Measurements from ENCODE around the gene TRPM4.
"Not testable (repeated sequence)": the region's sequence is repeated elsewhere in the genome, so short reads cannot be mapped to it uniquely, and the experiment has no call there.

TRPM4 gene

DNA sequence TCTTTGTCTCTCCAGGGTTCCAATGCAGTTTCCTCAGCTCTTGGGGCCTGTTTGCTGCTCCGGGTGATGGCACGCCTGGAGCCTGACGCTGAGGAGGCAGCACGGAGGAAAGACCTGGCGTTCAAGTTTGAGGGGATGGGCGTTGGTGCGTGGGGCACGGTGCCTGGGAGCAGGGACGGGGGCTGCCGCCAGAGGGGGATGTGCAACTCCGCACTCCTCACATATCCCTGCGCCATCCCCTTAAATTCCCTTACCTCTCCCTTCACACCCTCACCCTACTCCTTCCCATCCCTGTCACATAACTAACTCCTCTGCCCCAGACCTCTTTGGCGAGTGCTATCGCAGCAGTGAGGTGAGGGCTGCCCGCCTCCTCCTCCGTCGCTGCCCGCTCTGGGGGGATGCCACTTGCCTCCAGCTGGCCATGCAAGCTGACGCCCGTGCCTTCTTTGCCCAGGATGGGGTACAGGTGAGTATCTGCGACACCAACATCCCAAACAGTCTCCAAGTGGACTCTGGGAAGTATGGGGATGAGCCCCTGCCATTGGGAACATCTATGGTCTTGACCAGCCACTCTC, 31.1 kb downstream of the TRPM4 start:
- no peak overlapping the region for H3K27ac ChIP-seq (ENCODE audit: low read depth in 2 of 2, low read length in 2 of 2)
- no peaks in the 10 kb centered on the region for H3K9me3 ChIP-seq (ENCODE audit: control insufficient read depth in 2 of 2, low read length in 2 of 2)
- peaks cover 50 to 67% of the 10 kb centered on the region in 2 donors for H3K36me3 ChIP-seq (ENCODE audit: control insufficient read depth in 2 of 2, insufficient read depth in 2 of 2, low read length in 2 of 2)

DNA sequence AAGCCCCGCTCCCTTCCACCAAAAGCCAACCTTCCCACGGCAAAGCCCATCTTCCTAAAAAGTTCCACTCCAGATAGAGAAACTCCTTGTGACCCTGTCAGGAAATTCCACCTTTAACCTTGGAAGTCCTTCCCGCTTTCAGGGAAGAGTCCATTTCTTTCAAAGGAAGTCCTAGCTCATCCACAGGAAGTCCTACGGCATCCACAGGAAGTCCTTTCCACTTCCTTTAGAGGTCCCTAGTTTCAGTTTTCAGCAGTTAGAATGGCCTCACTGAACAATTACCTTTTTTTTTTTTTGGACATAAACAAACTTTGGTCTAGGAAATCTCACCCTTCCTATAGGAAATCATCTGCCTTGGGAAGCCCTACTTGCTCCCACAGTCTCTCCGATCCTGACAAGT, 31.7 kb downstream of the TRPM4 start:
- no peak overlapping the region for H3K27ac ChIP-seq (ENCODE audit: low read depth in 2 of 2, low read length in 2 of 2)
- no peak overlapping the region for H3K9ac ChIP-seq (ENCODE audit: low read depth in 1 of 2, low read length in 2 of 2)
- peaks cover 3 to 5% of the 10 kb centered on the region in 2 donors for H3K4me1 ChIP-seq (ENCODE audit: control insufficient read depth in 2 of 2, insufficient read depth in 2 of 2, low read length in 2 of 2)
- H3K36me3 ChIP-seq (ENCODE audit: control insufficient read depth in 2 of 2, insufficient read depth in 2 of 2, low read length in 2 of 2) = peaks cover 54 to 71% of the 10 kb centered on the region in 2 donors
- H3K9me3 ChIP-seq (ENCODE audit: control insufficient read depth in 2 of 2, low read length in 2 of 2) = no peaks in the 10 kb centered on the region
- H3K4me3 ChIP-seq (ENCODE audit: low read length in 2 of 2) = no peak overlapping the region
- no peaks in the 10 kb centered on the region for H3K27me3 ChIP-seq (ENCODE audit: control insufficient read depth in 2 of 2, insufficient read depth in 2 of 2, low read length in 2 of 2)

More for the DNA sequence above, 31.1 kb downstream of the TRPM4 start:
- Histone ChIP-seq H3K9ac (ENCODE audit: low read depth in 1 of 2, low read length in 2 of 2) (no peak overlapping the region), H3K4me1 (ENCODE audit: control insufficient read depth in 2 of 2, insufficient read depth in 2 of 2, low read length in 2 of 2) (no peaks in the 10 kb centered on the region), H3K4me3 (ENCODE audit: low read length in 2 of 2) (no peak overlapping the region), H3K27me3 (ENCODE audit: control insufficient read depth in 2 of 2, insufficient read depth in 2 of 2, low read length in 2 of 2) (no peaks in the 10 kb centered on the region)

- H3K36me3 ChIP-seq (ENCODE audit: control insufficient read depth in 2 of 2, insufficient read depth in 2 of 2, low read length in 2 of 2) = peaks cover 52 to 64% of the 10 kb centered on the region in 2 donors
- H3K9ac ChIP-seq (ENCODE audit: low read depth in 1 of 2, low read length in 2 of 2) = no peak overlapping the region
- no peak overlapping the region for H3K4me3 ChIP-seq (ENCODE audit: low read length in 2 of 2)
- peaks cover 8 to 10% of the 10 kb centered on the region in 2 donors for H3K4me1 ChIP-seq (ENCODE audit: control insufficient read depth in 2 of 2, insufficient read depth in 2 of 2, low read length in 2 of 2)
- no peak overlapping the region for H3K27ac ChIP-seq (ENCODE audit: low read depth in 2 of 2, low read length in 2 of 2)
- no peaks in the 10 kb centered on the region for H3K27me3 ChIP-seq (ENCODE audit: control insufficient read depth in 2 of 2, insufficient read depth in 2 of 2, low read length in 2 of 2)
- no peaks in the 10 kb centered on the region for H3K9me3 ChIP-seq (ENCODE audit: control insufficient read depth in 2 of 2, low read length in 2 of 2)
Observed at GRCh38 chr19:49190781-49191180, 33.2 kb downstream of the TRPM4 start.

DNA sequence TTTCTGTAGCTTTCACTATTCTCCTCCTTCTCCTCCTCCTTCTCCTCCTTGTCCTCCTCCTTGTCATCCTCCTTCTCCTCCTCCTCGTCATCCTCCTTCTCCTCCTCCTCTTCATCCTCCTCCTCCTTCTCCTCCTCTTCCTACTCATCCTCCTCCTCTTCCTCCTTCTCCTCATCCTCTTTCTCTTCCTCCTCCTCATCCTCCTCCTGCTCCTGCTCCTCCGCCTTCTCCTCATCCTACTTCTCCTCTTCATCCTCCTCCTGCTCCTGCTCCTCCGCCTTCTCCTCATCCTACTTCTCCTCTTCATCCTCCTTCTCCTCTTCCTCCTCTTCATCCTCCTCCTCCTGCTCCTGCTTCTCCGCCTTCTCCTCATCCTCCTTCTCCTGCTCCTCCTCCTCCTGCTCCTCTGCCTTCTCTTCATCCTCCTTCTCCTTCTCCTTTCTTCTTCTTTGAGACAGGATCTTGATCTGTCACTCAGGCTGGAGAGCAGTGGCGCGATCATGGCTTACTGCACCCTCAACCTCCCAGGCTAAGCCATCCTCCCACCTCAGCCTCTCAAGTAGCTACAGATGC, 36.3 kb downstream of the TRPM4 start:
- Histone ChIP-seq H3K4me1 (ENCODE audit: control insufficient read depth in 2 of 2, insufficient read depth in 2 of 2, low read length in 2 of 2) (peaks cover 24 to 31% of the 10 kb centered on the region in 2 donors), H3K9ac (ENCODE audit: low read depth in 1 of 2, low read length in 2 of 2) (no peak overlapping the region), H3K27me3 (ENCODE audit: control insufficient read depth in 2 of 2, insufficient read depth in 2 of 2, low read length in 2 of 2) (no peaks in the 10 kb centered on the region), H3K9me3 (ENCODE audit: control insufficient read depth in 2 of 2, low read length in 2 of 2) (no peaks in the 10 kb centered on the region), H3K36me3 (ENCODE audit: control insufficient read depth in 2 of 2, insufficient read depth in 2 of 2, low read length in 2 of 2) (peaks cover 40 to 48% of the 10 kb centered on the region in 2 donors), H3K27ac (ENCODE audit: low read depth in 2 of 2, low read length in 2 of 2) (no peak overlapping the region), H3K4me3 (ENCODE audit: low read length in 2 of 2) (no peak overlapping the region)

GRCh38 chr19:49194408-49194807, 36.8 kb downstream of the TRPM4 start:
- H3K27ac ChIP-seq (ENCODE audit: low read depth in 2 of 2, low read length in 2 of 2) = no peak overlapping the region
- H3K9me3 ChIP-seq (ENCODE audit: control insufficient read depth in 2 of 2, low read length in 2 of 2) = no peaks in the 10 kb centered on the region
- no peak overlapping the region for H3K9ac ChIP-seq (ENCODE audit: low read depth in 1 of 2, low read length in 2 of 2)
- no peaks in the 10 kb centered on the region for H3K27me3 ChIP-seq (ENCODE audit: control insufficient read depth in 2 of 2, insufficient read depth in 2 of 2, low read length in 2 of 2)
- no peak overlapping the region for H3K4me3 ChIP-seq (ENCODE audit: low read length in 2 of 2)
- H3K4me1 ChIP-seq (ENCODE audit: control insufficient read depth in 2 of 2, insufficient read depth in 2 of 2, low read length in 2 of 2) = peaks cover 24 to 33% of the 10 kb centered on the region in 2 donors
- peaks cover 36 to 43% of the 10 kb centered on the region in 2 donors for H3K36me3 ChIP-seq (ENCODE audit: control insufficient read depth in 2 of 2, insufficient read depth in 2 of 2, low read length in 2 of 2)

DNA sequence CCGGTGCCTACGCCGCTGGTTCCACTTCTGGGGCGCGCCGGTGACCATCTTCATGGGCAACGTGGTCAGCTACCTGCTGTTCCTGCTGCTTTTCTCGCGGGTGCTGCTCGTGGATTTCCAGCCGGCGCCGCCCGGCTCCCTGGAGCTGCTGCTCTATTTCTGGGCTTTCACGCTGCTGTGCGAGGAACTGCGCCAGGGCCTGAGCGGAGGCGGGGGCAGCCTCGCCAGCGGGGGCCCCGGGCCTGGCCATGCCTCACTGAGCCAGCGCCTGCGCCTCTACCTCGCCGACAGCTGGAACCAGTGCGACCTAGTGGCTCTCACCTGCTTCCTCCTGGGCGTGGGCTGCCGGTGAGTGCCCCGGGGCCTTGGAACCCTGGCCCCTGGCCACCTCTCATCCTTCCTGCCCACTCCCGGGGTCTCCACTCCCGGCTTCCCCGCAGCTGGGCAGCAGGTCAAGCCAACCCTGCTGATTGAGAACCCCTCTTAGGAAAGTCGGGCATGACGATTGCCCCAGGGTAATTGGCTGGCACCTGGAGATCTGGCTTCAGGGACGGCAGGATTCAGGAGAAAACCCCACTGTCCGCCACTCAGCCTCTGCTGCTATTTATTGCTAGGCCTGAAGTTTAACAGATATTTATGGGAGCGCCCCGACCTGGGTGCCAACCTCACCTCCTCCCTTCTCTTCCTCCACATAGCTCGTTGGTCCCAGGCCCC, 39.1 kb downstream of the TRPM4 start:
- Histone ChIP-seq H3K9me3 (ENCODE audit: control insufficient read depth in 2 of 2, low read length in 2 of 2) (no peaks in the 10 kb centered on the region), H3K36me3 (ENCODE audit: control insufficient read depth in 2 of 2, insufficient read depth in 2 of 2, low read length in 2 of 2) (peaks cover 25 to 31% of the 10 kb centered on the region in 2 donors), H3K27me3 (ENCODE audit: control insufficient read depth in 2 of 2, insufficient read depth in 2 of 2, low read length in 2 of 2) (no peaks in the 10 kb centered on the region), H3K9ac (ENCODE audit: low read depth in 1 of 2, low read length in 2 of 2) (peak overlapping the region; percentile 24 to 36), H3K4me1 (ENCODE audit: control insufficient read depth in 2 of 2, insufficient read depth in 2 of 2, low read length in 2 of 2) (peaks cover 30 to 45% of the 10 kb centered on the region in 2 donors), H3K27ac (ENCODE audit: low read depth in 2 of 2, low read length in 2 of 2) (peak overlapping the region; percentile 71 to 72), H3K4me3 (ENCODE audit: low read length in 2 of 2) (no peak overlapping the region)

DNA sequence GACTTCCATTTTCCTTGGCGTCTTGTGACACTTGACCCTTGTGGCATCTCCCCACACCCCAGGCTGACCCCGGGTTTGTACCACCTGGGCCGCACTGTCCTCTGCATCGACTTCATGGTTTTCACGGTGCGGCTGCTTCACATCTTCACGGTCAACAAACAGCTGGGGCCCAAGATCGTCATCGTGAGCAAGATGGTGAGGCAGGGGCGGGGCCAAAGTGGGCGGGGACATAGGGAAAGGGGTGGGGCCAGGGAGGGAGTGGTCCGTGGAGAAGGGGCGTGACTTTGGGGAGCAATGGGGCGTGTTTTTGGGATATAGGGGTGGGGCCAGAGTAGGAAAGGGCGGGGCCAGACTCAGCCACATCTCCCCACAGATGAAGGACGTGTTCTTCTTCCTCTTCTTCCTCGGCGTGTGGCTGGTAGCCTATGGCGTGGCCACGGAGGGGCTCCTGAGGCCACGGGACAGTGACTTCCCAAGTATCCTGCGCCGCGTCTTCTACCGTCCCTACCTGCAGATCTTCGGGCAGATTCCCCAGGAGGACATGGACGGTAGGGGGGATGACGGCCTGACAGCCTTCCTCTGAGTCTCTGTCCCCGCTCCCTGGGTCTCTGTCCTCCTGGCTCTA, 42.8 kb downstream of the TRPM4 start:
- Histone ChIP-seq H3K27ac (ENCODE audit: low read depth in 2 of 2, low read length in 2 of 2) (peak overlapping the region; percentile 71 to 78), H3K9ac (ENCODE audit: low read depth in 1 of 2, low read length in 2 of 2) (no peak overlapping the region), H3K36me3 (ENCODE audit: control insufficient read depth in 2 of 2, insufficient read depth in 2 of 2, low read length in 2 of 2) (peaks cover 28 to 37% of the 10 kb centered on the region in 2 donors), H3K4me1 (ENCODE audit: control insufficient read depth in 2 of 2, insufficient read depth in 2 of 2, low read length in 2 of 2) (peaks cover 27 to 42% of the 10 kb centered on the region in 2 donors), H3K27me3 (ENCODE audit: control insufficient read depth in 2 of 2, insufficient read depth in 2 of 2, low read length in 2 of 2) (no peaks in the 10 kb centered on the region), H3K4me3 (ENCODE audit: low read length in 2 of 2) (no peak overlapping the region), H3K9me3 (ENCODE audit: control insufficient read depth in 2 of 2, low read length in 2 of 2) (no peaks in the 10 kb centered on the region)

DNA sequence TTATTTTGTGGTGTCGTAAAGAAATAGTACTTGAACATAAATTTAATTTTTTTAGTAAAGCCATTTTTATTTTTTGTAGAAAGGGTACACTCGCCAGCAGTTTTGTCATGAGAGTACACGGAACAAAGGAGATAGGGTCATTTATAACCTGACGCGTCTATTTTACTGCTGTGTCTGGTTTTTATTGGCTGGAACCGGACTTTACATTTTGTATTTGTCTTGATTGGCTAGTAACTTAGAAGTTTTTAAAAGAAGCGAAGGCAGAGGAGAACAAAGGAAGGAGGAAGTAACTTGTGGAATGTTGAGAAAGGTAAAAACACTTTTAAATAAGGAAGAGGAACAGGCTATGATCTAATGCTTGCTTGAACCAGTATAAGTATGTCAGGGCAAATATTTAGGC, 43.5 kb downstream of the TRPM4 start:
- Histone ChIP-seq H3K27ac (ENCODE audit: low read depth in 2 of 2, low read length in 2 of 2) (peak overlapping the region; percentile 71 to 78), H3K36me3 (ENCODE audit: control insufficient read depth in 2 of 2, insufficient read depth in 2 of 2, low read length in 2 of 2) (peaks cover 33 to 41% of the 10 kb centered on the region in 2 donors), H3K9me3 (ENCODE audit: control insufficient read depth in 2 of 2, low read length in 2 of 2) (no peaks in the 10 kb centered on the region), H3K4me1 (ENCODE audit: control insufficient read depth in 2 of 2, insufficient read depth in 2 of 2, low read length in 2 of 2) (peaks cover 26 to 42% of the 10 kb centered on the region in 2 donors), H3K27me3 (ENCODE audit: control insufficient read depth in 2 of 2, insufficient read depth in 2 of 2, low read length in 2 of 2) (no peaks in the 10 kb centered on the region), H3K9ac (ENCODE audit: low read depth in 1 of 2, low read length in 2 of 2) (no peak overlapping the region), H3K4me3 (ENCODE audit: low read length in 2 of 2) (no peak overlapping the region)

DNA sequence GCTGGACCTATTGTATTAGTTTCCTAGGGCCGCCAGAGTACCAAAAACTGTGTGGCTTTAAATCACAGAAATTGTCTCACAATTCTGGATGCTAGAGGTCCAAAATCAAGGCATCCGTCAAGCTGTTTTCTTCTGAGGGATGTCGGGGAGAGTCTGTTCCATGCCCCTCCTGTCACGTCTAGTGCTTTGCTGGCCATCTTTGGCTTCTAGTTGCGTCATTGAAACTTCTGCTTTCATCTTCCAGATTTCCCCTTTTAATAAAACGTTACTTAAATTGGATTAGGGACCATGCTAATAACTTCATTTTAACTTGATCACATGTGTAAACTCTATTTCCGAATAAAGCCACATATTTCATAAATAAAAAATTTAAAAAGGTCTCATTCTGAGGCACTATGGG, 47.5 kb downstream of the TRPM4 start:
- no peaks in the 10 kb centered on the region for H3K9me3 ChIP-seq (ENCODE audit: control insufficient read depth in 2 of 2, low read length in 2 of 2)
- H3K4me1 ChIP-seq (ENCODE audit: control insufficient read depth in 2 of 2, insufficient read depth in 2 of 2, low read length in 2 of 2) = peaks cover 14 to 18% of the 10 kb centered on the region in 2 donors
- no peak overlapping the region for H3K4me3 ChIP-seq (ENCODE audit: low read length in 2 of 2)
- H3K36me3 ChIP-seq (ENCODE audit: control insufficient read depth in 2 of 2, insufficient read depth in 2 of 2, low read length in 2 of 2) = peaks cover 29 to 48% of the 10 kb centered on the region in 2 donors
- H3K27ac ChIP-seq (ENCODE audit: low read depth in 2 of 2, low read length in 2 of 2) = no peak overlapping the region
- no peaks in the 10 kb centered on the region for H3K27me3 ChIP-seq (ENCODE audit: control insufficient read depth in 2 of 2, insufficient read depth in 2 of 2, low read length in 2 of 2)
- H3K9ac ChIP-seq (ENCODE audit: low read depth in 1 of 2, low read length in 2 of 2) = no peak overlapping the region

GRCh38 chr19:49209502-49209901, 51.9 kb downstream of the TRPM4 start:
- H3K4me1 ChIP-seq (ENCODE audit: control insufficient read depth in 2 of 2, insufficient read depth in 2 of 2, low read length in 2 of 2); H3K27ac ChIP-seq (ENCODE audit: low read depth in 2 of 2, low read length in 2 of 2): not testable (repeated sequence)
- H3K36me3 ChIP-seq (ENCODE audit: control insufficient read depth in 2 of 2, insufficient read depth in 2 of 2, low read length in 2 of 2) = peaks cover 34 to 48% of the 10 kb centered on the region in 2 donors

More at GRCh38 chr19:49209502-49209901, 51.9 kb downstream of the TRPM4 start:
- not testable (repeated sequence) for H3K9ac ChIP-seq (ENCODE audit: low read depth in 1 of 2, low read length in 2 of 2); H3K4me3 ChIP-seq (ENCODE audit: low read length in 2 of 2); H3K27me3 ChIP-seq (ENCODE audit: control insufficient read depth in 2 of 2, insufficient read depth in 2 of 2, low read length in 2 of 2); H3K9me3 ChIP-seq (ENCODE audit: control insufficient read depth in 2 of 2, low read length in 2 of 2)

Data from mucosa of rectum (tissue), 2 donors.